ENCODE data around the gene PFDN4. TPM values are rescaled to one million over a fixed set of nuclear protein-coding genes. Genes with fewer than 3 reads are reported as not detected.

The PFDN4 gene
- total RNA-seq, 1 experiment from 2014 or later = 37.0 TPM

- no peak for TF ChIP-seq CTCF (IDR thresholded peaks at IDR 0.05; ENCODE audit: unreplicated experiment)
- DNase-seq (ENCODE audit: unreplicated experiment) = no peak
- no peaks in the 10 kb centered on the region for H3K9me3 Mint-ChIP-seq (ENCODE audit: unreplicated experiment)
- H3K36me3 Mint-ChIP-seq (ENCODE audit: insufficient read depth, unreplicated experiment) = no peaks in the 10 kb centered on the region
- peak overlapping the region; percentile 33 for H3K27ac Mint-ChIP-seq (ENCODE audit: low read depth, unreplicated experiment)
- intact Hi-C loops (cut with micrococcal nuclease) = no loop called here
- H3K27me3 Mint-ChIP-seq (ENCODE audit: insufficient read depth, unreplicated experiment) = no peaks in the 10 kb centered on the region
- no TSS peak for BruUV-seq (replicated peaks)
- no peak overlapping the region for H3K4me3 Mint-ChIP-seq (ENCODE audit: unreplicated experiment)
- peaks cover 16% of the 10 kb centered on the region for H3K4me1 Mint-ChIP-seq (ENCODE audit: insufficient read depth, unreplicated experiment)
- POLR2A ChIA-PET = interaction anchor here (0.6 to 5.1 kb wide), 5 partner anchors 7 to 373 kb away, joined by 3 to 76 read pairs (median 12); partner anchors contain the start of gene PFDN4
- CTCF ChIA-PET = interaction anchor here (0.6 to 26.8 kb wide), 23 partner anchors 9 to 1717 kb away, joined by 3 to 1436 read pairs (median 6); partner anchors contain the start of gene PFDN4
Observed at GRCh38 chr20:54201268-54201846, 6.5 kb upstream of the PFDN4 start.

- no peak for DNase-seq (ENCODE audit: unreplicated experiment)
- ChIA-PET CTCF (interaction anchor here (0.6 to 26.8 kb wide), 5 partner anchors 103 to 478 kb away, joined by 3 to 1436 read pairs (median 3); no protein-coding TSS in a partner anchor), POLR2A (no interaction called here)
- peaks cover 7% of the 10 kb centered on the region for H3K4me1 Mint-ChIP-seq (ENCODE audit: insufficient read depth, unreplicated experiment)
- no peaks in the 10 kb centered on the region for H3K27me3 Mint-ChIP-seq (ENCODE audit: insufficient read depth, unreplicated experiment)
- no peaks in the 10 kb centered on the region for H3K9me3 Mint-ChIP-seq (ENCODE audit: unreplicated experiment)
- H3K27ac Mint-ChIP-seq (ENCODE audit: low read depth, unreplicated experiment) = no peak overlapping the region
- intact Hi-C loops (cut with micrococcal nuclease) = no loop called here
- H3K36me3 Mint-ChIP-seq (ENCODE audit: insufficient read depth, unreplicated experiment) = no peaks in the 10 kb centered on the region
- no peak for TF ChIP-seq CTCF (IDR thresholded peaks at IDR 0.05; ENCODE audit: unreplicated experiment)
- no TSS peak for BruUV-seq (replicated peaks)
- no peak overlapping the region for H3K4me3 Mint-ChIP-seq (ENCODE audit: unreplicated experiment)
Observed at GRCh38 chr20:54203281-54203680, 4.6 kb upstream of the PFDN4 start.

- CTCF ChIA-PET = interaction anchor here (0.6 to 26.8 kb wide), 7 partner anchors 9 to 477 kb away, joined by 3 to 1436 read pairs (median 5); no protein-coding TSS in a partner anchor
Observed at GRCh38 chr20:54204063-54204462, 3.8 kb upstream of the PFDN4 start.

More at GRCh38 chr20:54204063-54204462, 3.8 kb upstream of the PFDN4 start:
- POLR2A ChIA-PET = interaction anchor here (0.6 kb wide), 1 partner anchor 1879 kb away, joined by 4 read pairs; no protein-coding TSS in a partner anchor
- Mint-ChIP-seq H3K27me3 (ENCODE audit: insufficient read depth, unreplicated experiment) (no peaks in the 10 kb centered on the region), H3K9me3 (ENCODE audit: unreplicated experiment) (no peaks in the 10 kb centered on the region), H3K27ac (ENCODE audit: low read depth, unreplicated experiment) (no peak overlapping the region), H3K4me3 (ENCODE audit: unreplicated experiment) (no peak overlapping the region), H3K36me3 (ENCODE audit: insufficient read depth, unreplicated experiment) (no peaks in the 10 kb centered on the region), H3K4me1 (ENCODE audit: insufficient read depth, unreplicated experiment) (peaks cover 11% of the 10 kb centered on the region)
- BruUV-seq (replicated peaks) = no TSS peak
- intact Hi-C loops (cut with micrococcal nuclease) = no loop called here
- DNase-seq (ENCODE audit: unreplicated experiment) = no peak
- no peak for TF ChIP-seq CTCF (IDR thresholded peaks at IDR 0.05; ENCODE audit: unreplicated experiment)
